SK-N-SH treated with all-trans-retinoic acid at 6 μM for 48 hours (cell line): Measurements from ENCODE around the gene ZBTB48.

Experiments used
- ARNTL ChIP-seq: fragments of 450-650 bp; formaldehyde crosslinking; IDR thresholded peaks from 2 replicates; pipeline ENCODE4 v1.5.0; 2020; ENCODE audit warnings: low read depth, mild to moderate bottlenecking, moderate library complexity, borderline replicate concordance
- OSR1 ChIP-seq: fragments of 250-450 bp; sonication (Bioruptor Pico); IDR thresholded peaks from 2 replicates; pipeline ENCODE4 v1.8.0; 2022; ENCODE audit warnings: moderate library complexity, mild to moderate bottlenecking, inconsistent platforms
- PPARA ChIP-seq: fragments of 250-450 bp; sonication (Bioruptor Pico); IDR thresholded peaks from 2 replicates; pipeline ENCODE4 v1.5.0; 2020; ENCODE audit warnings: mild to moderate bottlenecking, borderline replicate concordance
- ZNF565 ChIP-seq: fragments of 450-650 bp; formaldehyde crosslinking; conservative IDR thresholded peaks from 2 replicates; pipeline ENCODE4 v1.5.0; 2020; ENCODE audit warnings: low read depth, mild to moderate bottlenecking, moderate library complexity
- ZNF70 ChIP-seq: fragments of 450-650 bp; formaldehyde crosslinking; IDR thresholded peaks from 2 replicates; pipeline ENCODE4 v1.5.0; 2020; ENCODE audit warnings: mild to moderate bottlenecking, moderate library complexity
- TF ChIP-seq, protein P1 (sequence below): fragments of 250-450 bp; sonication (Bioruptor Pico); IDR thresholded peaks from 2 replicates; pipeline ENCODE4 v1.5.0; 2020; ENCODE audit warnings: mild to moderate bottlenecking, moderate library complexity

DNA sequence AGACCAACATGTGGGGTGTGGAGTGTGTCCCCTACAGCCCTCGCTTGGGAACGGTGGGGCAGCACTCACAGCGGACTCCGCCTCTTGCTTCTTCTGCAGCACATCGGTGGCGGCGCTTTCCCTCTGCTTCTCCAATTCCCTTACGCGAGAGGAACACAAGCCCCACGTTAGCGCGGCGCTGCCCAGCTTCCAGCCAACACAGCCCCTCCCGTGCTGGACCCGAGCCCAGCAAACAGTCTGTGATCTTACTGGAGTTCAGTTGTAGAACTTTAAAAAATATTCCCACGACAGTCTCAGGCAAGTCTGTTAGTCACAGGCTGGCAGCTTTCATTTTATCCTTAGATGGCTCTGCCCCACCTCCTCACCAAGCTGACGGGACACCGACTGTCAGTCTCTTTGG, 58.4 kb downstream of the ZBTB48 start:
- TF ChIP-seq, protein P1, sequence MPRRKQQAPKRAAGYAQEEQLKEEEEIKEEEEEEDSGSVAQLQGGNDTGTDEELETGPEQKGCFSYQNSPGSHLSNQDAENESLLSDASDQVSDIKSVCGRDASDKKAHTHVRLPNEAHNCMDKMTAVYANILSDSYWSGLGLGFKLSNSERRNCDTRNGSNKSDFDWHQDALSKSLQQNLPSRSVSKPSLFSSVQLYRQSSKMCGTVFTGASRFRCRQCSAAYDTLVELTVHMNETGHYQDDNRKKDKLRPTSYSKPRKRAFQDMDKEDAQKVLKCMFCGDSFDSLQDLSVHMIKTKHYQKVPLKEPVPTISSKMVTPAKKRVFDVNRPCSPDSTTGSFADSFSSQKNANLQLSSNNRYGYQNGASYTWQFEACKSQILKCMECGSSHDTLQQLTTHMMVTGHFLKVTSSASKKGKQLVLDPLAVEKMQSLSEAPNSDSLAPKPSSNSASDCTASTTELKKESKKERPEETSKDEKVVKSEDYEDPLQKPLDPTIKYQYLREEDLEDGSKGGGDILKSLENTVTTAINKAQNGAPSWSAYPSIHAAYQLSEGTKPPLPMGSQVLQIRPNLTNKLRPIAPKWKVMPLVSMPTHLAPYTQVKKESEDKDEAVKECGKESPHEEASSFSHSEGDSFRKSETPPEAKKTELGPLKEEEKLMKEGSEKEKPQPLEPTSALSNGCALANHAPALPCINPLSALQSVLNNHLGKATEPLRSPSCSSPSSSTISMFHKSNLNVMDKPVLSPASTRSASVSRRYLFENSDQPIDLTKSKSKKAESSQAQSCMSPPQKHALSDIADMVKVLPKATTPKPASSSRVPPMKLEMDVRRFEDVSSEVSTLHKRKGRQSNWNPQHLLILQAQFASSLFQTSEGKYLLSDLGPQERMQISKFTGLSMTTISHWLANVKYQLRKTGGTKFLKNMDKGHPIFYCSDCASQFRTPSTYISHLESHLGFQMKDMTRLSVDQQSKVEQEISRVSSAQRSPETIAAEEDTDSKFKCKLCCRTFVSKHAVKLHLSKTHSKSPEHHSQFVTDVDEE (CRISPR knock-in tag), result no peak
- TF ChIP-seq ZNF565 (CRISPR knock-in tag) (no peak), ARNTL (CRISPR knock-in tag) (no peak), PPARA (CRISPR knock-in tag) (no peak), OSR1 (no peak), ZNF70 (CRISPR knock-in tag) (no peak)
